Duodenal mucosa (tissue), 2 donors: ENCODE results near the gene SERBP1.

ENCODE experiments used
- H3K27ac ChIP-seq: one replicate; pipeline ENCODE4 v1.7.0; 2013; ENCODE audit warnings: low read depth, low read length
- H3K27me3 ChIP-seq, 2 donors: one replicate each; pipeline ENCODE4 v1.7.0; 2013; ENCODE audit warnings: low read length in 2 of 2, control low read depth in 1 of 2; ENCODE audit not compliant: insufficient read depth in 2 of 2, control insufficient read depth in 1 of 2
- H3K36me3 ChIP-seq, 2 donors: one replicate each; pipeline ENCODE4 v1.7.0; 2013; ENCODE audit warnings: low read length in 2 of 2, control low read depth in 1 of 2; ENCODE audit not compliant: insufficient read depth in 2 of 2, control insufficient read depth in 1 of 2
- H3K4me1 ChIP-seq, 2 donors: one replicate each; pipeline ENCODE4 v1.7.0; 2013; ENCODE audit warnings: low read length in 2 of 2, control low read depth in 1 of 2; ENCODE audit not compliant: insufficient read depth in 2 of 2, control insufficient read depth in 1 of 2
- H3K4me3 ChIP-seq, 2 donors: one replicate each; pipeline ENCODE4 v1.7.0; 2013; ENCODE audit warnings: low read length in 2 of 2, low read depth in 1 of 2
- H3K9ac ChIP-seq, 2 donors: one replicate each; pipeline ENCODE4 v1.7.0; 2013; ENCODE audit warnings: low read length in 2 of 2, low read depth in 1 of 2
- H3K9me3 ChIP-seq, 2 donors: one replicate each; pipeline ENCODE4 v1.7.0; 2013; ENCODE audit warnings: low read length in 2 of 2, control low read depth in 1 of 2; ENCODE audit not compliant: control insufficient read depth in 1 of 2

SERBP1 gene

DNA sequence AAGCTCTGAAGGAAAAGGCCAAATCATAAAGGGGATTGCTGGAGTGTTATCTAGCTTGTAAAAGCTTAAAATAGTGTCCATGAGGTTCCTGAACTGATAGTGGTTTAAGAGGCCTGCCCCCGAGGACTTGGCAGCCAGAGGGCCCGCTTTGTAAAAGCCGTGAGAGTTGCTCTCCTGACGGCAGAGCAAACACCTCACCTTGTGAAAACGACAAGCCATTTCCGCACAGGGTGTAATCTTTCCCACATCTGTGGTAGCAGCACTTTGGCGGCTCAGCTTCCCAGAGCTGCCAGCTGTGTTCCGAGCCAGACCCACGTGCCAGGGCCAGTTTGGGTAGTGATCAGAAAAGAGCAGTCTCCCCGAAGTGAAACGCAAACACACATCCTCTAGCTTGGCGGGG is 37.0 kb downstream of the SERBP1 start:
- Histone ChIP-seq H3K9ac (no peak overlapping the region), H3K4me3 (no peak overlapping the region), H3K27me3 (no peaks in the 10 kb centered on the region), H3K4me1 (no peaks in the 10 kb centered on the region), H3K36me3 (no peaks in the 10 kb centered on the region), H3K27ac (no peak overlapping the region), H3K9me3 (no peaks in the 10 kb centered on the region)

DNA sequence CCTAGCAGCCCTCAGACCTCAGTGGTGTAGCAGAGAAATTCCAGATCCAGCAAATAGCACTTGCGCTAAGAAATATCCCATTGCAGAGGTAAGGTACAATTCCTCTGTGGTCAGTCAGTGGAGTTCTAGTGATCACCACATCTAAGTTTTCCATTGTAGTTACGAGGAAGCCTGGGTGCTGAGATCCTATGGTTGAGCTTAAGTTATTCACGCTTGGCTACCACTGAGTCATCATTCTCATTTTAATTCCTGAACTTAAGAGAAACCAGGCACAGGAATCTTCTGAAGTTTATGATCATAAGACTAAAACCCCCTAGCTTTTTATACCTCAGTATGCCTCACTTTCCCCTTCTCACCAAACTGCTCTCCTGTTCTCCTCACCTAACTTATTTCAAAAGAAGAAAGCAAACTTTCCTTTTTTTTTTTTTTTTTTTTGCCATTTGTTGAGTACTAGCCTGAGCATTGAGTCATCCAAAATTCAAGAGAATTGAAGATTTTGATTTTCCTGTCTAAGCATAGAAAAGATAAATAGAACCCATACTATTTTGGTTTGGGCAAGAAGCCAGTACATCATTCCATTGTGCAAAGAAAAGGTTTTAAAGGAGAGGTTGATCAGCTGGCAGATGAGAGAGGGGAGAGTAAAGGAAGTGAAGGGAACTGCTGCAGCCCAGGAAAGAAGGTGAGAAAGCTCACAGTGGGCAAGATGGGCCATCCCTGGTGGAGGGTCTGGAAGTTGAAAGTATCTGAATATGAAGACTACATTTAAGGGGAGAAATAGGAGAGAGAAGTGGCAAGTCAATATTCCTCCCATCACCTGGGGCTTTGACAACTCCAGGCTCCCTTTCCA is 39.9 kb downstream of the SERBP1 start:
- H3K9ac ChIP-seq, result no peak overlapping the region
- no peak overlapping the region for H3K4me3 ChIP-seq
- no peaks in the 10 kb centered on the region for H3K4me1 ChIP-seq
- no peaks in the 10 kb centered on the region for H3K27me3 ChIP-seq
- no peaks in the 10 kb centered on the region for H3K36me3 ChIP-seq
- H3K9me3 ChIP-seq, result no peaks in the 10 kb centered on the region
- H3K27ac ChIP-seq, result no peak overlapping the region

DNA sequence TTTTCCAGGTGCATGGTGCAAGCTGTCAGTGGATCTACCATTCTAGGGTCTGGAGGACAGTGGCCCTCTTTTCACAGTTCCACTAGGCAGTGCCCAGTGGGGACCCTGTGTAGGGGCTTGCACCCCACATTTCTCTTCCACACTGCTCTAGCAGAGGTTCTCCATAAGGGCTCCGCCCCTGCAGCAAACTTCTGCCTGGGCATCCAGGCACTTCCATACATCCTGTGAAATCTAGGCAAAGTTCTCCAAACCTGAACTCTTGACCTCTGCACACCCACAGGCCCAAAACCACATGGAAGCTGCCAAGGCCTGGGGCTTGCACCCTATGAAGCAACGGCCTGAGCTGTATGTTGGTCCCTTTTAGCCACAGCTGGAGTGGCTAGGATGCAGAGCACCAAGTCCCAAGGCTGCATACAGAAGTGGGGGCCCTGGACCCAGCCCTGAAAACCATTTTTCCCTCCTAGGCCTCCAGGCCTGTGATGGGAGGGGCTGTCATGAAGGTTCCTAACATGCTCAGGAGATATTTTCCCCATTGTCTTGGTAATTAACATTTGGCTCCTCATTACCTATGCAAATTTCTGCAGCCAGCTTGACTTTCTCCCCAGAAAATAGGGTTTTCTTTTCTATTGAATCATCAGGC is 46.1 kb downstream of the SERBP1 start:
- Histone ChIP-seq H3K4me1 (no peaks in the 10 kb centered on the region), H3K27ac (no peak overlapping the region), H3K4me3 (no peak overlapping the region), H3K27me3 (no peaks in the 10 kb centered on the region), H3K36me3 (no peaks in the 10 kb centered on the region), H3K9me3 (peaks cover 5 to 10% of the 10 kb centered on the region in 2 donors), H3K9ac (no peak overlapping the region)

DNA sequence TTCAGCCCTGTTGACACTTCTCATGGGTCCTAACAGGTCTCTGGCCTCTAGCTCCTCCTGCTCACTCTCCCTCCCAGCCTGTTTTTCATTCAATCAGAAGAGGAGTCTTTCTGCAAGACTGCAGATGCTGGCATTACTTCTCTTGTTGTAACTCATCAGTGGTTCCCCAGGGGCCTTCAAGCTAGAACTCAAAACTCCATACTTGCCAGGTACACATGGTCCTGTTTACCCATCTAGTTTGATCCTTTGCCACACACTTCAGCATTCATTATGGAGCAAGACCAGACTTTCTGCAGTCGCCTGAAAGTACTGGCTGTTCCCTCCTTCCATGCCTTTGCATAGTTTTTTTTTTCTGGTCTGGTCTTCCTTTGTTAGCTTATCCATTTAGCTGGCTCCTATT is 47.9 kb downstream of the SERBP1 start:
- H3K9ac ChIP-seq, result no peak overlapping the region
- H3K4me3 ChIP-seq, result no peak overlapping the region
- no peaks in the 10 kb centered on the region for H3K27me3 ChIP-seq
- H3K4me1 ChIP-seq, result no peaks in the 10 kb centered on the region
- no peaks in the 10 kb centered on the region for H3K36me3 ChIP-seq
- no peak overlapping the region for H3K27ac ChIP-seq
- H3K9me3 ChIP-seq, result peaks cover 5 to 10% of the 10 kb centered on the region in 2 donors

DNA sequence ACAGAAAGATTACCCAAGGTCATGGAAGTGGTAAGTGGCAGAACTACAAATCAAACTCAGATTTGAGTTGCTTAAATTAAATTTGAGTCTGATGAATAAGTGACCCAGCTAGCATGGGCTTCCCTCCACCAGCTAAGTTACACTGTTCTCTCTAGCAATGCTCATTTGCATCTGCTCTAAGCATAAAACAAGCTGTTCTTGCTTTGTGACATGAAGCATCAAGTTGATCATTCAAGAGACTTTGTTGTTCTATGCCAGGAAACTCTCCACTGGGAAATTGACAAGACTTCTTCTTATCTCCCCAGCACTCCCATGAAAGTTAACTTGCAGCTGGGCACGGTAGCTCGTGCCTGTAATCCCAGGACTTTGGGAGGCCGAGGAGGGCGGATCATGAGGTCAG is 49.0 kb downstream of the SERBP1 start:
- H3K27ac ChIP-seq, result no peak overlapping the region
- no peaks in the 10 kb centered on the region for H3K27me3 ChIP-seq
- no peak overlapping the region for H3K4me3 ChIP-seq
- H3K4me1 ChIP-seq, result no peaks in the 10 kb centered on the region
- H3K36me3 ChIP-seq, result no peaks in the 10 kb centered on the region
- no peak overlapping the region for H3K9ac ChIP-seq
- peaks cover 5 to 10% of the 10 kb centered on the region in 2 donors for H3K9me3 ChIP-seq

DNA sequence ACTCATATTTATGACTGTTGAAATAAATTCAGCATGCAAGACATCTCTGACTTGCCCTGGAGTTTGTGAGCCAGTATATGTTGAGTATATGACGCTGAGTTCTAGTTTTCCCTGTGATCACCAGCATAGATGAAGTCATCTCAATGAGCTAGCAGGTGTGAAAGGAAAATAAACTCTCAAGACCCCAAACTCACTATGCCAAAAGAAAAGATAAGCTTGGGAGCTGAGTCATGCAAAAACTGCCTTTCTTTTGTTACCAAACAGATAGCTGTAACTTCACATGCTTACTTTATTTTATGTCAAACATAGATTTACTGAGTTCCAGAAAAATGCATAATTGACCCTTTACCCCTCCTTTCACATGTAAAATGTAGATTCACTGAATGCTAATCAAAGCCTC is 52.9 kb downstream of the SERBP1 start:
- Histone ChIP-seq H3K9me3 (no peaks in the 10 kb centered on the region), H3K4me3 (no peak overlapping the region), H3K27me3 (no peaks in the 10 kb centered on the region), H3K27ac (no peak overlapping the region), H3K9ac (no peak overlapping the region), H3K4me1 (no peaks in the 10 kb centered on the region), H3K36me3 (no peaks in the 10 kb centered on the region)

DNA sequence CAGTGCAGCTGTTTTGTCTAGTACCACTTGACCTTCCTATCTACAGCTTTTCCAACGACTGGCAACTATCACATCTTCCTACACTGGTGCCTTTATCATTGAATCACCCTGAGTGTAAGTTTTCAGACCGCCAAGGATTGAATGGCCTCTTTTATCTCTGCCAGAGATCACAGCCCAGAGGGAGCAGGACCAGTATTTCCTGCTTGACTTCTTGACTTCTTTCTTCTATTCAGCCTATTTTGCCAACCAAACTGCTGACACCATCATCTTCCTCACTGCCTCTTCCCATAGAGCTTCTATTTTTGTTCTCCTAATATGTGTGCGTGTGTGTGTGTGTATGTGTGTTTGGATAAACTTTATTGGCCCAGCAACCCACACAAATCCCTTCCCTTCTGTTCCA is 53.8 kb downstream of the SERBP1 start:
- Histone ChIP-seq H3K4me3 (no peak overlapping the region), H3K9ac (no peak overlapping the region), H3K27me3 (no peaks in the 10 kb centered on the region), H3K4me1 (no peaks in the 10 kb centered on the region), H3K36me3 (no peaks in the 10 kb centered on the region), H3K27ac (no peak overlapping the region), H3K9me3 (no peaks in the 10 kb centered on the region)

DNA sequence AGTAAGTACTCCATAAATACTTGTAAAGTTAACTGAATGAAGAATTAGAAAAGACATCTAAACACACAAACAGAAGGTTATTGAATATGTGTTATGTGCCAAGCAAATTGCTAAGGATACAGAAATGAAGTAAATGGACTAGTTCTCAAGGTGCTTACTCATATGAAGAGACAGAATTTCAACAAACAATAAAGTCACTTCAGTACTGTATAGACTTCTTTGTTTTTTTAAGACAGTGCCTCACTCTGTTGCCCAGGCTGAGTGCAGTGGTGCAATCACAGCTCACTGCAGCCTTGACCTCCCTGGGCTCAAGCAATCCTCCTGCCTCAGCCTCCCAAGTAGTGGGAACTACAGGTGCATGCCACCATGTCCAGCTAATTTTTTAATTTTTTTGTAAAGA is 57.3 kb downstream of the SERBP1 start:
- H3K27ac ChIP-seq, result no peak overlapping the region

DNA sequence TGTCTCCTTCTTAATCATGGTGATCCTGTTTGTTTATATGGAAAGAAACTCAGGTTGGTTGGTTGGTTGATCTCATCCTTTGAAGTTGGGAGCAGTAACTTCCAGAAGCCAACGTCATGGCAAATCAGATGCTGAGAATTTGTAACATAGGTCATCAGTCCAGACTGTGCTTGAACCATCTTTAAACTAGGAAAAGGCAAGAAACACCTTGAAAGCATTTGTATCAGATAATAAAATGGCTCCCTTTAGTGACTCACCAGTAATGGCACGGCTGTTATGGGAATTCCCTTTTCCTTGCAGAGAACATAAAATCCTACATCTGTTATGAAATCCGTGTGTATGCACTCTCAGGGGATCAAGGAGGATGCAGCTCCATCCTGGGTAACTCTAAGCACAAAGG is 58.1 kb downstream of the SERBP1 start:
- H3K4me1 ChIP-seq, result no peaks in the 10 kb centered on the region
- H3K9me3 ChIP-seq, result no peaks in the 10 kb centered on the region
- no peak overlapping the region for H3K4me3 ChIP-seq
- H3K27ac ChIP-seq, result no peak overlapping the region
- no peaks in the 10 kb centered on the region for H3K36me3 ChIP-seq
- no peaks in the 10 kb centered on the region for H3K27me3 ChIP-seq
- no peak overlapping the region for H3K9ac ChIP-seq

More for the DNA sequence above, 57.3 kb downstream of the SERBP1 start:
- no peak overlapping the region for H3K9ac ChIP-seq
- no peaks in the 10 kb centered on the region for H3K36me3 ChIP-seq
- no peaks in the 10 kb centered on the region for H3K27me3 ChIP-seq
- no peaks in the 10 kb centered on the region for H3K4me1 ChIP-seq
- H3K9me3 ChIP-seq, result no peaks in the 10 kb centered on the region
- H3K4me3 ChIP-seq, result no peak overlapping the region

DNA sequence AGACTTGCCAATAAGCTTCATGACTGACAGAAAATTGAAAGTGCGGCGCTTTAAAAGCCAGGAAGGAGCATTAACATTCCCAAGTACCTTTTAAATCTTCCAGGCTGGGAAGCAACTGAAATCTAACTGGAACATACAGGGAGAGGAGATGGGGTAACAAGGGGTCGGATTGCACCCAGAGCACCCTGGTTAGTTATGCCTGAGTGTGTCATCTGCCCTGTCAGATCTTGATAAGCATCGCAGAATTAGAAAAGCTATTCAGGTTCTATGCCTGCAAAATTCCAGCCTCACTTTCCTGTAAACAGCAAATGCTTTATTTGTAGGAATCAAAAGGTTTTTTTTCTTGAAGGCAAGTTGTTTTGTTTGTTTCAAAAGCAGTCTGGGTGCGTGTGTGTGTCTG is 58.5 kb downstream of the SERBP1 start:
- Histone ChIP-seq H3K27ac (no peak overlapping the region), H3K9me3 (no peaks in the 10 kb centered on the region), H3K36me3 (no peaks in the 10 kb centered on the region), H3K9ac (no peak overlapping the region), H3K4me1 (no peaks in the 10 kb centered on the region), H3K27me3 (no peaks in the 10 kb centered on the region), H3K4me3 (no peak overlapping the region)
